ENCODE measurements around the gene TFR2. TPM values are rescaled to one million over a fixed set of nuclear protein-coding genes. Genes with fewer than 3 reads are reported as not detected.
A peak's percentile ranks its signal among the peaks of the same experiment; 100 is the strongest.

Gene TFR2
- total RNA-seq, 2 donors from 2014 or later = 0.26 TPM; not detected in 1

DNA sequence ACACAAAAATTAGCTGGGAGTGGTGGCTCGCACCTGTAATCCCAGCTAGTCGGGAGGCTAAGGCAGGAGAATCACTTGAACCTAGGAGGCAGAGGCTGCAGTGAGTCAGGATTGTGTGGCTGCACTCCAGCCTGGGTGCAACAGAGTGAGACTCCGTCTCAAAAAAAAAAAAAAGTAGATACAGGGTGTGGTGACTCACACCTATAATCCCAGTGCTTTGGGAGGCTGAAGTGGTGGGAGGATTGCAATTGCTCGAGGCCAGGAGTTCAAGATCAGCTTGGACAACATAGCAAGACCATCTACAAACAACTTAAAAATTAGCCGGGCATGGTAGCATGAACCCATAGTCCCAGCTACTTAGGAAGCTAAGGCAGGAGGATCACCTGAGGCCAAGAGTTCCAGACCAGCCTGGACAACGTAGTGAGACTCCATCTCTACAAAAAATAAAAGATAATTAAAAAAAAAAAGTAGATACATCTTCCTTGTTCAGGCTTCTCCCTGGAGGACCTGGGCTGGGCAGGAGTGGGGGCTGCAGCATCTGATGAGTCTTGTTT lies 27.0 kb downstream of the TFR2 start:
- no peaks in the 10 kb centered on the region for H3K27me3 ChIP-seq
- peaks cover 10% of the 10 kb centered on the region for H3K4me1 ChIP-seq
- no peaks in the 10 kb centered on the region for H3K9me3 ChIP-seq
- DNase-seq = no peak
- no peak for ATAC-seq
- intact Hi-C loops (cut with DNase I) = no loop called here
- no peak overlapping the region for H3K27ac ChIP-seq
- no peak for TF ChIP-seq POLR2A (IDR thresholded peaks at IDR 0.05)
- TF ChIP-seq, protein P1, sequence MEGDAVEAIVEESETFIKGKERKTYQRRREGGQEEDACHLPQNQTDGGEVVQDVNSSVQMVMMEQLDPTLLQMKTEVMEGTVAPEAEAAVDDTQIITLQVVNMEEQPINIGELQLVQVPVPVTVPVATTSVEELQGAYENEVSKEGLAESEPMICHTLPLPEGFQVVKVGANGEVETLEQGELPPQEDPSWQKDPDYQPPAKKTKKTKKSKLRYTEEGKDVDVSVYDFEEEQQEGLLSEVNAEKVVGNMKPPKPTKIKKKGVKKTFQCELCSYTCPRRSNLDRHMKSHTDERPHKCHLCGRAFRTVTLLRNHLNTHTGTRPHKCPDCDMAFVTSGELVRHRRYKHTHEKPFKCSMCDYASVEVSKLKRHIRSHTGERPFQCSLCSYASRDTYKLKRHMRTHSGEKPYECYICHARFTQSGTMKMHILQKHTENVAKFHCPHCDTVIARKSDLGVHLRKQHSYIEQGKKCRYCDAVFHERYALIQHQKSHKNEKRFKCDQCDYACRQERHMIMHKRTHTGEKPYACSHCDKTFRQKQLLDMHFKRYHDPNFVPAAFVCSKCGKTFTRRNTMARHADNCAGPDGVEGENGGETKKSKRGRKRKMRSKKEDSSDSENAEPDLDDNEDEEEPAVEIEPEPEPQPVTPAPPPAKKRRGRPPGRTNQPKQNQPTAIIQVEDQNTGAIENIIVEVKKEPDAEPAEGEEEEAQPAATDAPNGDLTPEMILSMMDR (IDR thresholded peaks at IDR 0.05) = no peak
- H3K4me3 ChIP-seq = no peak overlapping the region
- 71 to 85% methylated on average over 4 to 6 of the region's 6 CpGs for WGBS, 2 donors
- H3K36me3 ChIP-seq (replicated peaks in 1 of 2; ENCODE audit: insufficient read depth in 1 of 2, low read depth in 2 of 2) = no peaks in the 10 kb centered on the region

DNA sequence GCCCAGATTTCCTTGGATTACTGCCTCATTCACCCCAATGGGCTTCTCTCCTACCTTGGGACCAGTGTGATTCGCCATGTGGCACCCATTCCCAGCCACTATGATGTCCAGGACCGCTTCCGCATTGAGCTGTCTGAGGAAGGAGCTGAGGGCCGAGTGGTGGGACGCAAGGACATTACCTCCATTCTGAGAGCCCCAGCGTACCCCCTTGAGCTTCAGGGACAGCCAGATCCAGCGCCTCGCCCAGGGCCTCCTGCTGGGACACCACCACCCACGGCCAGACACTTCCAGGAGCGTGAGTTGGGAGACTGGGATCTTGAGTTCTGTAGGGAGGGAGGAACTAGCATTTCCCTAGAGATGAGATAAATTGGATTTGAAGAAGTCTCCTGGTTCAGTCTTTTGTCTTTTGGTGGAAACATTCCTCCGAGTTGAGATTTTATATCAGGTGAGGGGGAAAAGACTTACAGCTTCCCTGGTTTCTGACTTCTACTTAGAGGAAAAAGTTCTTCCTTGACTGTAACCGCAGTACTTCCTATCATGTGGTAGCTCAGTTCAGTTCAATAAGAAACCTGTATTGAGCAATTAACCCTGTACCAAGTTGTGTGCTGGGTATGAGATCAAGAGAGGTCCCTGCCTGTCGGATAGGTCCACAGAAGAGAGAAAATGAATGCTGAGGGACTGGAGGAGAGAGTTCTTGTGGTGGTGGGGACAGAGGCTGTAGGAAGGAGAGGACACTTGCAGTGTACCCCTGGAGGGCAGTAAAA lies 27.8 kb downstream of the TFR2 start:
- intact Hi-C loops (cut with DNase I) = no loop called here
- DNase-seq (no peak), ATAC-seq (no peak)
- Histone ChIP-seq H3K27me3 (no peaks in the 10 kb centered on the region), H3K4me1 (peaks cover 10% of the 10 kb centered on the region), H3K36me3 (replicated peaks in 1 of 2; ENCODE audit: insufficient read depth in 1 of 2, low read depth in 2 of 2) (no peaks in the 10 kb centered on the region), H3K4me3 (no peak overlapping the region), H3K9me3 (no peaks in the 10 kb centered on the region), H3K27ac (peak overlapping the region in 1 of 4 donors; percentile 90)
- 86 to 88% methylated on average over 12 to 13 of the region's 13 CpGs for whole genome bisulfite sequencing, 2 donors
- no peak for TF ChIP-seq POLR2A (IDR thresholded peaks at IDR 0.05)
- TF ChIP-seq, protein P1 (IDR thresholded peaks at IDR 0.05) = no peak

DNA sequence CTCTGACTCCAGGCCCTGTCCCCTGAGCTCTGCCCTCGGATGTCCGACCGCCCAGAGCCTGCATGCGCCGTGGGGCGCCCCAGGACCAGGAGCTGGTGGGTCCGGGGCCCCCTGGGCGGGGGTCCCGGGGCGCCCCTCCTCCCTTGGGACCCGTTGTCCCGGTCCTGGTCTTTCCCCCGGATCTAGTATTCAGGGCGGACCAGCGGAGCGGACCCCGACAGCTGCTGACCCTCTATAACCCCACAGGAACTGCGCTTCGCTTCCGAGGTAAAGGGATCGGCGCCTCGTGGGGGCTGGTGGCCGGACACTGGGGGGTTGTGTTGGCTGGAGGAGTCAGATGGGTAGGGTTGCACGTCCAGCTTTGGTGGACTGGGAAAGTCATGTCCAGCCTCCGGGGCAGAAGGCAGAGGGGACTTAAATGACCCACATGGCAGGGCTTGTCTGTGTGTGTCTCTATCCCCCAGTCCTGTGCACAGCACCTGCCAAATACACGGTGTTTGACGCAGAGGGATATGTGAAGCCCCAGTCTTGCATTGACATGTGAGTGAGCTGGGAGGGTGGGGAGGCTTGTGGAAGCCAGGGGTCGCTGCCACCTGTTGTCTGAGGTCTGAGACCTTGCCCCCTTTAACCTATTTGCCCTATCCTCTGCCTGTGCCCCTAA lies 28.5 kb downstream of the TFR2 start:
- peaks cover 10% of the 10 kb centered on the region for H3K4me1 ChIP-seq
- intact Hi-C loops (cut with DNase I) = no loop called here
- H3K36me3 ChIP-seq (replicated peaks in 1 of 2; ENCODE audit: insufficient read depth in 1 of 2, low read depth in 2 of 2) = no peaks in the 10 kb centered on the region
- WGBS, 2 donors = 2% methylated on average over 29 of the region's 29 CpGs; no CpG with 5 or more reads in 1 of the 2 donors
- no peaks in the 10 kb centered on the region for H3K27me3 ChIP-seq
- ATAC-seq = no peak
- DNase-seq = peak in 3 of 4 donors; percentile 19 to 33 (median 23)
- H3K27ac ChIP-seq = peak overlapping the region in 3 of 4 donors; percentile 90 to 99 (median 94)
- TF ChIP-seq POLR2A (IDR thresholded peaks at IDR 0.05) = no peak
- TF ChIP-seq, protein P1 (IDR thresholded peaks at IDR 0.05) = no peak
- peak overlapping the region; percentile 76 to 82 for H3K4me3 ChIP-seq
- H3K9me3 ChIP-seq = no peaks in the 10 kb centered on the region

DNA sequence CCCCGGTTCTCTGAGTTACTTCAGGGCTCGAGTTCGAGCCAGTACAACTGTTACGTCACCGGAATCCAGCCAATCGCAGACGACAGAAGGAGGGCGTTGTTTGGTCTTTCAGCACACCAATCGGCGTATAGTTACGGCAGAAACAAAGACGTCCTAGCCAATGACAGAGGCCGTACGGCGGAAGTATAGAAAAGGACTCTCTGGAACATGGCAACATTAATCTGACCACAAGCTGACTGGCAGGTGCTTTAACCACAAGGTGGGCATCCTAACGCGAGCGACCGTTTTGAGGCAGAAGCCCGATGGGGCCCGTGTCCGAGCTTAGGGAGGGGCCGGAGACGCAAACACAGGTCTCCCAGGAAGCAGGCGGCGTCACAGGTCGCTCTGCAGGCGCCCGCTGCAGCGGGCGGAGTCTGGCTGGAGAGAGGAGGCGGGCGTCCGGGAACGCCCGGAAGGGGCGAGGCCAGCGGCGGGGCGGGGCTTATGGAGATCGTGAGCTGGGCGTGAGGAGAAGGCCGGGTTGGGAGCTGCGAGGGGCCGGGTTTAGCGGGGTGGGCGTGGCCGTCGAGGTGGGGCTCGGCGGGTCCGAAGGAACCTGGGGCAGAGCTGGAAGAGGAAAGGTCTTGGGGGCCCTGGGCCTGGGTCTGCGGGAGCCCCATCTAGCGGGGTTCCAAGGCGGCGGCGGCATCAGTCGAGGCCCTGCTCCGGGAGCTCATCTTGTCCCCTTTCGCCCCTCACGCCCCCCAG lies 29.2 kb downstream of the TFR2 start, which contains the start of gene MOSPD3:
Gene MOSPD3 (plus strand): TSS at position 558 of the 747 bp plus-strand sequence. CDS start 252 bp downstream, outside the sequence.
- peak; percentile 90 to 97 (median 97) for TF ChIP-seq POLR2A (IDR thresholded peaks at IDR 0.05)
- TF ChIP-seq, protein P1 (IDR thresholded peaks at IDR 0.05) = peak in 4 of 7 experiments; percentile 19 to 35 (median 34)
- peak; percentile 96 for ATAC-seq
- H3K4me3 ChIP-seq = peak within 1 kb of the TSS; percentile 76 to 82
- no peaks in the 10 kb centered on the region for H3K36me3 ChIP-seq (replicated peaks in 1 of 2; ENCODE audit: insufficient read depth in 1 of 2, low read depth in 2 of 2)
- WGBS, 2 donors = 0% methylated on average over 11 to 61 of the region's 61 CpGs
- peaks cover 10% of the 10 kb centered on the region for H3K4me1 ChIP-seq
- H3K27ac ChIP-seq = peak within 1 kb of the TSS; percentile 90 to 99 (median 93)
- no peaks in the 10 kb centered on the region for H3K27me3 ChIP-seq
- intact Hi-C loops (cut with DNase I) = no loop called here
- peak; percentile 98 to 100 (median 98) for DNase-seq
- H3K9me3 ChIP-seq = no peaks in the 10 kb centered on the region
